Stimulated activated CD8-positive, alpha-beta memory T cell treated with anti-CD3 and anti-CD28 coated beads, Interleukin-15, amount 100 ng/mL, for 24 hours (primary cell): Measurements from ENCODE around the gene RSPH1.

Experiments used
- DNase-seq: peaks from one replicate; pipeline ENCODE4 v3.0.0-alpha.2; 2020; ENCODE audit warnings: low read depth

RSPH1 gene

GRCh38 chr21:42445311-42445710 is 50.7 kb downstream of the RSPH1 start:
- DNase-seq: no peak

- no peak for DNase-seq
These were observed 51.3 kb downstream of the RSPH1 start for GRCh38 chr21:42444745-42445059.

GRCh38 chr21:42443876-42444744 is 51.9 kb downstream of the RSPH1 start:
- DNase-seq: no peak

- no peak for DNase-seq
These were observed 52.7 kb downstream of the RSPH1 start for GRCh38 chr21:42443181-42443785.

GRCh38 chr21:42441963-42442362 is 54.1 kb downstream of the RSPH1 start:
- no peak for DNase-seq

GRCh38 chr21:42440187-42440792 is 55.7 kb downstream of the RSPH1 start:
- DNase-seq: no peak

- DNase-seq: no peak
These were observed 56.5 kb downstream of the RSPH1 start for GRCh38 chr21:42439284-42440186.

GRCh38 chr21:42438316-42439205 is 57.5 kb downstream of the RSPH1 start:
- no peak for DNase-seq

- no peak for DNase-seq
These were observed 58.2 kb downstream of the RSPH1 start for GRCh38 chr21:42437786-42438185.

- DNase-seq: no peak
These were observed 59.1 kb downstream of the RSPH1 start for GRCh38 chr21:42436914-42437313.

- DNase-seq: no peak
These were observed 60.2 kb downstream of the RSPH1 start for GRCh38 chr21:42435833-42436232.

GRCh38 chr21:42435401-42435800 is 60.6 kb downstream of the RSPH1 start:
- DNase-seq: no peak

GRCh38 chr21:42434884-42435283 is 61.1 kb downstream of the RSPH1 start:
- DNase-seq: no peak

- DNase-seq: no peak
These were observed 62.0 kb downstream of the RSPH1 start for GRCh38 chr21:42433946-42434551.

- no peak for DNase-seq
These were observed 63.3 kb downstream of the RSPH1 start for GRCh38 chr21:42432695-42433094.

GRCh38 chr21:42431196-42431595 is 64.8 kb downstream of the RSPH1 start:
- no peak for DNase-seq

GRCh38 chr21:42430521-42430920 is 65.5 kb downstream of the RSPH1 start:
- DNase-seq: no peak

- no peak for DNase-seq
These were observed 66.2 kb downstream of the RSPH1 start for GRCh38 chr21:42429856-42430255.

- DNase-seq: no peak
These were observed 67.0 kb downstream of the RSPH1 start for GRCh38 chr21:42429021-42429420.

- DNase-seq: no peak
These were observed 68.1 kb downstream of the RSPH1 start for GRCh38 chr21:42427809-42428419.
